GM18909 (cell line): Measurements from ENCODE around the gene FAM117B.
"Not testable (repeated sequence)": the region's sequence is repeated elsewhere in the genome, so short reads cannot be mapped to it uniquely, and the experiment has no call there.

Experiments
- ATAC-seq: cut with Tn5 transposase; IDR thresholded peaks from one replicate; pipeline ENCODE4 v1.9.1; 2021; ENCODE audit warnings: mild to moderate bottlenecking; ENCODE audit not compliant: unreplicated experiment, poor library complexity

Gene FAM117B

DNA sequence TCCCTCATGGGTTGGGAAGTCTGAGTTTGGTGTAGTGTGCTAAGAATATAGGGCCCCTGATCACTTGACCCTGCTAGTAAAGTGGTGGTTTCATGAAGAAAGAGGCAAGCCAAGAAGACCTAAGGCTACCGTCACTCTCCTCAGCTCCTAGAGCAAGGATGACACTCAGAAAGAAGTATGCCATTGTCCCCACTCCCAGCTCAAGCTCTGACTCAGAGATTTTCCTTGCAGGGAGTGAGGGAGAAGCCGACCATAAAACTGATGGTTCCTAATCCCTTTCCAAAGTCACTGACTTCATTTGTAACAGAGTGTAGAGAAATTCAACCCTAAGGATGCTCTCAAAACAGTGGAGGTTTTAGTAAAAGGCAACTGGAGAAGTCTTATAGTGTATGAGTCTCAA, 155.9 kb downstream of the FAM117B start:
- no peak for ATAC-seq

GRCh38 chr2:202797944-202798343, 163.2 kb downstream of the FAM117B start:
- no peak for ATAC-seq

DNA sequence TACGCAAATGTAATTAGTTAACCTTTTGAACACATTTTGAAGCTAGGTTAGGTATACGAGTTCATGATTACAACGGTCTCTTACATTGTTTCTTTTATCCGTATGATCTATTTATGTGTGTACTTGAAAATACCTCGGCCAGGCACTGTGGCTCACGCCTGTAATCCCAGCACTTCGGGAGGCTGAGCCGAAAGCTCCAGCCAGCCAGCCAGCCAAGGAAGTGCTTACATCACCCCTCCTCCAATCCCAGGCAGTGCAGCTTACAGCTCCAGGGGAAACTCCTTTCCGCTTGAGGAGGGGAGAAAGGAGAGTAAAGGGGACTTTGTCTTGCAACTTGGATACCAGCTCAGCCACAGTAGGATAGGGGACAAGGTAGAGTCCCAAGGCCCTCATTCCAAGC, 171.1 kb downstream of the FAM117B start:
- not testable (repeated sequence) for ATAC-seq

GRCh38 chr2:202807431-202808138, 172.8 kb downstream of the FAM117B start:
- ATAC-seq, result not testable (repeated sequence)

- ATAC-seq, result no peak
Observed at GRCh38 chr2:202808754-202809153, 174.0 kb downstream of the FAM117B start.

- no peak for ATAC-seq
Observed at GRCh38 chr2:202813387-202813786, 178.6 kb downstream of the FAM117B start.

GRCh38 chr2:202814226-202814625, 179.5 kb downstream of the FAM117B start:
- no peak for ATAC-seq

DNA sequence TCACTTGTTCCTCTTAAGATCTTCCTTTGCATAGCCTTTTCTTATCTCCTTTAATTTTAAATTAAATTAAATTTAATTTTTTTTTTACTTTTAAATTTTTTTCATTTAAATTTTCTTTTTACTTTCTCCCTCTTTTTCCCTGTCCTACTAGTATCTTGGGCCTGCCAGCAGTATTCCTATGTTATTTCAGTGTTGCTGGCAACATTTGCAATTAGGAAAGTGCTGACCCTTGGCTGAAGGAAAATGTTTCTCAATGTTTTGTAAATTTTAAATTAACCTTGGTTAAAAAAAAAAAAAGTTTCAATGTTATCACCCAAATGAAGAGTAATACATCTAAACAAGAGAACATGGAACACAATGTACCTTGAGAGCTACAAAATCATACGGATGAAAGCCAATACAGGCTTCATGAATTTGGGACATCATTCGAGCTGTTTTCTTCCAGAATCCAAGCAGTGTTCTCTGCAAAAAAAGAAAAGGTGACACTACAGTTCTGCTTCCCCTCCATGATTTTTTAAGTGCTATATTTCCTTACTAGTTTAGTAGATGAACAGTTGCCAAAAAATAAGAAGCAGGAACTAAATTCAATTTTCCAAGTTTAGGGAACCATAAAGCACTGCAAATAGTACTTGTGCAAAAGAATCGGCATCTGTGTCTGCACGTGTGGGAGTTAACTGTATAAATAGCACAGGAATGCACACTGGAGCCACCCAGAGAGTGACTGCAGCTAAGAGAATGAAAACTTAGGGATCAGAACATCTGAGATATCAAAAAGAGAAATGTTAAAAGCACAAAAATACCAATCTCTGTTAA, 181.0 kb downstream of the FAM117B start:
- ATAC-seq, result no peak

DNA sequence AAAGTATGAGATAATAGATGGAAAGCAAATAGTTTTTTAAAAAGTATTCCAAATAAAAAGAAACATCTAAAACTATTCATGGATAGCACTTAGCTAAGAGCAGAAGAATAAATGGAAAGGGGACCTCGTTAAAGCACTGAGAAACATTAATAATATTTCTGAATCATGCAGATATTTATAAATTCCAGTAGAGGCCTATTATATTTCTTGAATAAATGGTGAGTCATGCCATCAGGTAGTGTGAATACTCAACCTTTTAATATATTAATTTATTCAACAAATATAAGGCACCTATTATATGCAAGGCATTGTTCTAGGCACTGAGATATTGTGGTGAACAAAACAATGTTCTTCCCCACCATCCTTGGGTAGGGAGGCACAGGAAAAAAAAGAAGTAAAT, 183.0 kb downstream of the FAM117B start:
- ATAC-seq, result no peak

DNA sequence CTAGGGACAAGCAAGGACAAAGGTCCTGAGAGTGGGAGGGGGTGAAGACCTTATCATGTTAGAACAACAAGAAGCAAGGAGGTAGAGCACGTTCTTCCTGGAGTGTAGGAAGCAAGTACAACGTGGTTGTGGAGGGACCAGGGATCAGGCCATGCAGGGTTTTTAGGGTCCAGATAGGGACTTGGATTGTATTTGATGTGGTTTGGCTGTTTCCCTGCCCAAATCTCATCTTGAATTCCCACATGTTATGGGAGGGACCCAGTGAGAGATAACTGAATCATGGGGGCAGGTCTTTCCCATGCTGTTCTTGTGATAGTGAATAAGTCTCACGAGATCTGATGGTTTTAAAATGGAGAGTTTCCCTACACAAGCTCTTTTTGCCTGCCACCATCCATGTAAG, 183.6 kb downstream of the FAM117B start:
- no peak for ATAC-seq
